ENCODE results near the gene ASB18. TPM values are rescaled to one million over a fixed set of nuclear protein-coding genes. Genes with fewer than 3 reads are reported as not detected.

ASB18 gene
- total RNA-seq, 1 donor from 2014 or later = not detected

DNA sequence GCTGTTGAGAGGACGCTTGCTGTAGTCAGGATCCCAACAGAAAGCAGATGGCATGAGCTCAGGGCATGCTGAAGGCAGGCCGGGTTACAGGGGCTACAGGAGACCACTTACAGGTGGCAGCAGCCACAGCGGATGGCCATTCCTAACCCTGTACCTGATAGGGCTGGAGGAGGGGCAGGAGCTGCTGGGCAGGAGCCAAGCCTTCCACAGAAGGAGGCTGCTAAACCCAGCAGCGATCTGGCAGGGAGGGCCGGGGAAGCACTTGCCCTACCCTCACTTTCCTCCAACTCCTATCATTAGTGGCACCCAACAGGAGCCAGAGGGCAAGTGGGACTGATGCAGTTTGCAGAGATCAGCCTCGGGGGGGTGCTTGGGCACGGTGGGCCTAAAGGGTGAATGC lies 2.0 kb downstream of the ASB18 start:
- Histone ChIP-seq H3K27ac (no peak overlapping the region), H3K4me3 (no peak overlapping the region), H3K36me3 (no peaks in the 10 kb centered on the region), H3K4me1 (no peaks in the 10 kb centered on the region), H3K9me3 (no peaks in the 10 kb centered on the region), H3K27me3 (peaks cover 21% of the 10 kb centered on the region)
- TF ChIP-seq, protein P1, sequence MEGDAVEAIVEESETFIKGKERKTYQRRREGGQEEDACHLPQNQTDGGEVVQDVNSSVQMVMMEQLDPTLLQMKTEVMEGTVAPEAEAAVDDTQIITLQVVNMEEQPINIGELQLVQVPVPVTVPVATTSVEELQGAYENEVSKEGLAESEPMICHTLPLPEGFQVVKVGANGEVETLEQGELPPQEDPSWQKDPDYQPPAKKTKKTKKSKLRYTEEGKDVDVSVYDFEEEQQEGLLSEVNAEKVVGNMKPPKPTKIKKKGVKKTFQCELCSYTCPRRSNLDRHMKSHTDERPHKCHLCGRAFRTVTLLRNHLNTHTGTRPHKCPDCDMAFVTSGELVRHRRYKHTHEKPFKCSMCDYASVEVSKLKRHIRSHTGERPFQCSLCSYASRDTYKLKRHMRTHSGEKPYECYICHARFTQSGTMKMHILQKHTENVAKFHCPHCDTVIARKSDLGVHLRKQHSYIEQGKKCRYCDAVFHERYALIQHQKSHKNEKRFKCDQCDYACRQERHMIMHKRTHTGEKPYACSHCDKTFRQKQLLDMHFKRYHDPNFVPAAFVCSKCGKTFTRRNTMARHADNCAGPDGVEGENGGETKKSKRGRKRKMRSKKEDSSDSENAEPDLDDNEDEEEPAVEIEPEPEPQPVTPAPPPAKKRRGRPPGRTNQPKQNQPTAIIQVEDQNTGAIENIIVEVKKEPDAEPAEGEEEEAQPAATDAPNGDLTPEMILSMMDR (IDR thresholded peaks at IDR 0.05) = no peak
- ATAC-seq (no peak), DNase-seq (no peak)
- intact Hi-C loops (cut with DNase I) = no loop called here

DNA sequence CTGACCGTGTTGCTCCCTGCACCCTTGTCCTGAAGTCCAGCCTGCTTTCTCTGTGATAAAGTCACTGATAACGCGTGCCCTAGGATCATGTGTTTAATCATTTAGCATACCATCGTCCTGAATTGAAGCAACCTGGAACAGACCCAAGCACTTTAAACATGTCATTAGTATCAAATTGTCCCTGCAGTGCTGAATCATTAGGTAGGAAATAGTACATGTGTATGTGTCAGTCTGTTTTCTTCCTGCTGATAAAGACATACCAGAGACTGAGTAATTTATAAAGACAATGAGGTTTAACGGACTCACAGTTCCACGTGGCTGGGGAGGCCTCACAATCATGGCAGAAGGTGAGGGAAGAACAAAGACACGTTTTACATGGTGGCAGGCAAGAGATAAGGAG lies 2.8 kb downstream of the ASB18 start:
- TF ChIP-seq, protein P1 (IDR thresholded peaks at IDR 0.05) = no peak
- H3K27me3 ChIP-seq = peaks cover 21% of the 10 kb centered on the region
- H3K36me3 ChIP-seq = no peaks in the 10 kb centered on the region
- no peaks in the 10 kb centered on the region for H3K4me1 ChIP-seq
- H3K27ac ChIP-seq = no peak overlapping the region
- intact Hi-C loops (cut with DNase I) = no loop called here
- no peak for DNase-seq
- no peaks in the 10 kb centered on the region for H3K9me3 ChIP-seq
- ATAC-seq = no peak
- no peak overlapping the region for H3K4me3 ChIP-seq

DNA sequence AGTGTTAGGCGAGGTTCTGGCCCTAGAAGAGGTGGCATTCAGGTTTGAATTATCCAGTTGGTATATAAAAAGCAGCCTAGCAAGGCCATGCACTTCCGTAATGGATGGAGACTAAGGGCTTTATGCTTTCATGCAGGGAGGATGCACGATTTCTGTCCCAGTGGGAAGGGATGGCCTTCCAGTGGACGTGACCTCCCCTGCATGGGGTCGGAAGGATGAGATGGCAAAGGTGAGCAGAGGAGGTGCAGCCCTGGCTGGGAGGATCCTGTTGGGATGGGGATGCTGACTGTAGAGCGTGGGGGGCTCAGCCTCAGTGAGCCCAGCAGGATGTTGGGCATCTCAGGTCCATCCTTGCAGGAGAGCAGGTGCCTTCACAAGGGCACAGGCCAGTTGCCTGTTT lies 4.8 kb downstream of the ASB18 start:
- H3K4me3 ChIP-seq = no peak overlapping the region
- H3K27ac ChIP-seq = no peak overlapping the region
- no peak for DNase-seq
- TF ChIP-seq, protein P1 (IDR thresholded peaks at IDR 0.05) = no peak
- peaks cover 16% of the 10 kb centered on the region for H3K27me3 ChIP-seq
- H3K4me1 ChIP-seq = no peaks in the 10 kb centered on the region
- no peaks in the 10 kb centered on the region for H3K36me3 ChIP-seq
- intact Hi-C loops (cut with DNase I) = no loop called here
- H3K9me3 ChIP-seq = no peaks in the 10 kb centered on the region
- ATAC-seq = no peak

DNA sequence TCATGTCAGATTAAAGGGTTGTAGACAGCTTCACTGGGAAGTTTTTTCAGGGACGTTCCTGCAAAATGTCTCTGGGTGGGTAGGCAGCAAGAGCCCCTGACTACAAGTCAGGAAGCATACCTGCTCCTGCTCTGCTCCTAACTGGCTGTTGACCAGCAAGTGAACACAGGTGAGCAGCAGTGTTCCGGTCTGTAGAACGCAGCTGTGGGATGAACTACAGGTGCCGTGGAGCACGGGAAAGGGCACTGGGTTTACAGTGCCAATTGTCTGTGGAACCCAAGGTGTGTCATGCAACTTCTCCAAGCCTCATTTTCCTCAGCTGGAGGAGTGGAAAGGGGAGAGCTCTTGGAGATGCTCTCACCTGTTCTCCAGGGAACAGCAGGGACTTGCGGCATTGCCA lies 6.6 kb downstream of the ASB18 start:
- Histone ChIP-seq H3K27me3 (peaks cover 16% of the 10 kb centered on the region), H3K36me3 (no peaks in the 10 kb centered on the region), H3K9me3 (no peaks in the 10 kb centered on the region), H3K4me3 (no peak overlapping the region), H3K27ac (no peak overlapping the region), H3K4me1 (no peaks in the 10 kb centered on the region)
- intact Hi-C loops (cut with DNase I) = no loop called here
- DNase-seq (no peak), ATAC-seq (no peak)
- TF ChIP-seq, protein P1 (IDR thresholded peaks at IDR 0.05) = no peak

DNA sequence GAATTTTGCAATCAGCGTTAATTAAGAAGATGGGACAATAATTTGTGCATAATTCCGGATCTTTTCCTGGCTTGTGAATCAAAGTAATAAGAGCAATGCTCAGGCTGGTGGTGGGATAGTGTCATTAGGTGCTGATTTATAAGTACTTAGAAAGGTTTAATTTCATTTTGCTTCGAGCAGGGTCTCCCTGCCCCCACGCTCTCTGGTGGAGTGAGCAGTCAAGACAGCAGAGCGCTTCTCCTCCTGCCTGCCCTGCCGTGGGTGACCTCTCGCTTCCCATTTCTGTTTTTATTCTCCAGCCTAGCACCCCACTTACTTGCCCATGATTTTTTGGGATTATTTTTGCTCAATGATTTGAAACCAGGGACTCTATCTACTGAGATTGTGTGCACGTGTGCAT lies 7.1 kb downstream of the ASB18 start:
- no peak for ATAC-seq
- Histone ChIP-seq H3K4me3 (no peak overlapping the region), H3K27ac (no peak overlapping the region), H3K9me3 (no peaks in the 10 kb centered on the region), H3K27me3 (peaks cover 16% of the 10 kb centered on the region), H3K36me3 (no peaks in the 10 kb centered on the region), H3K4me1 (no peaks in the 10 kb centered on the region)
- no peak for DNase-seq
- TF ChIP-seq, protein P1 (IDR thresholded peaks at IDR 0.05) = no peak
- intact Hi-C loops (cut with DNase I) = no loop called here

DNA sequence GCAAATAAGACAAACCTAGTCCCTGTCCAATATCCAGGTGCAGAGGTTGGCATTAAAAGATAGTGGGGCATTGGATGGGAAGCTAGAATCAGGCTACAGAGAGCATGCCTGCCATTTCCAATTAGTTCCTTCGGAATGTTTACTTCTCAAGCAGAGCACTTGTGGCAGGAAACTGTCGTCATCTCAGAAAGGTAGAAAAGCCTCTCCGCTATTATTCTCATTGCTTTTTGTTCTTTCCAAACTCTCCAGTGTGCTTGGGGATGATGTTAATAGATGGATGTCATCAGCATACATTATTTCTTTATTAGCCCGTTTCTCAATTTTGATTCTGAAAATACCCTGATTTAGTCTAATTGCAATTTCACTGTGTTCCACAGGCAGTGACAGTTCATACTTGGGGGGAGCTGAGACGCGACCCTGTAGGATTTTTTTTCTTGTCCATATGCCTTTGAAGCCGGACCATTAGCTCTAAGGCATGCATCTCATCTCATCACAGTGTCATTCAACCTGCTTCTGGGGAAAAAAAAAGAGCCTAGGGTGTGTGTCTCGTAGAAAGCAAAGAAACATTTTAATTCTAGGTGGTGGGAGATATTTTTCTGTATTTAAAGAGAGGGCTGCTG lies 7.7 kb downstream of the ASB18 start:
- Histone ChIP-seq H3K27ac (no peak overlapping the region), H3K9me3 (no peaks in the 10 kb centered on the region), H3K27me3 (peaks cover 16% of the 10 kb centered on the region), H3K4me3 (no peak overlapping the region), H3K4me1 (no peaks in the 10 kb centered on the region), H3K36me3 (no peaks in the 10 kb centered on the region)
- intact Hi-C loops (cut with DNase I) = no loop called here
- no peak for DNase-seq
- TF ChIP-seq, protein P1 (IDR thresholded peaks at IDR 0.05) = no peak
- no peak for ATAC-seq
